ENCODE measurements around the gene THOP1.
A peak's percentile ranks its signal among the peaks of the same experiment; 100 is the strongest.

THOP1 gene

DNA sequence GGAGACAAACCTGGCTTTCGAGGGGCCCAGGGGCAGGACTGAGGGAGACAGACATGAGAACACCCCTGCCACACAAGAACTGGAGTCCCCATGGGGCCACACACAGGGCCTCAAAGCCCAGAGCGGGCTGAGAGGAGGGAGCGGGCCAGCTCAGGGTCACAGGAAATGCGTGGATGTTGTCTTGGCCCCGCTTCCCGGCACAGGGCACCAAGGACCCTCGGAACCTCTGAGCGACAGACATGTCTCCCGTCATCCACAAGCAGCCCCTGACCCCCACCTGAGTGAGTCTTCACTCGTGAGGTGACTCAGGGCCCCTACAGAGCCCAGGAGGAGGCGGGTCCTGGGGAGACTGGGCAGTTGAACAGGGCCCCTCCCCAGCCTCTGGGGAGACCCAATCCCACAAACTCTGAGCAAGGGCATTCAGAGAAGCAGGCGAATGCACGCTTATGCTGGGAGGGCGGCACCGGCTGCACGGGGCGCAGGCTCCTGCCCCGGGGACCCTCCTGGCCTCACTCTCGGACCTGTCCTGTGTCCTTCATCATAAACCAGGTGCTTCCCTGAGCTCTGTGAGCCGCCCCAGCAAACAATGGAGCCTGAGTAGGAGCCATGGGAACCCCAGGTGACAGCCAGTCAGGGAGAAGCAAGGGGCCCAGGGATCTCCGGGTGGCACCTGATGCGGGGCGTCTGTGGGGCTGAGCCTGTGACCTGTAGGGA lies 22.4 kb upstream of the THOP1 start:
- DNase-seq = no peak

GRCh38 chr19:2763687-2764086 lies 21.6 kb upstream of the THOP1 start:
- no peak for DNase-seq

- no peak for DNase-seq
Observed at GRCh38 chr19:2764945-2765344, 20.4 kb upstream of the THOP1 start.

DNA sequence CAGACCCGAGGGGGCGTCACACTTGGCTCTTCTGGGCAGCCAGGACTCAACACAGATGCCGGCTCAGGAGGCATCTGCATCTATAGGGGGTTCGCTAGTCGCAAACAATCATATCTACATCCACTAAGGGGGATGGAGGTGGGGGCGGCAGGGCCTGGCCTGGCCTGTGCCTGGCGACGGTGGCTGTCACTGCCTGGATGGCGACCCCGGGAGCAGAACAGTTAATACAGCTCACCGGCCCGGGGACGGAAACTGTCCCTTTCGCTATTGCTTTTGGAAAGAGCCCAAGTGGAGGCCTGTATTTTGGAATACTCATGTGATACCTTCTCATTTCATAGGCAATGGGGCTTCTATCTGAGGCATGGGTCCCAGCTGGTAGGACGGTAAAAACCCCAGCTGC lies 19.9 kb upstream of the THOP1 start:
- DNase-seq = no peak

- no peak for DNase-seq
Observed at GRCh38 chr19:2766594-2767372, 18.5 kb upstream of the THOP1 start.

DNA sequence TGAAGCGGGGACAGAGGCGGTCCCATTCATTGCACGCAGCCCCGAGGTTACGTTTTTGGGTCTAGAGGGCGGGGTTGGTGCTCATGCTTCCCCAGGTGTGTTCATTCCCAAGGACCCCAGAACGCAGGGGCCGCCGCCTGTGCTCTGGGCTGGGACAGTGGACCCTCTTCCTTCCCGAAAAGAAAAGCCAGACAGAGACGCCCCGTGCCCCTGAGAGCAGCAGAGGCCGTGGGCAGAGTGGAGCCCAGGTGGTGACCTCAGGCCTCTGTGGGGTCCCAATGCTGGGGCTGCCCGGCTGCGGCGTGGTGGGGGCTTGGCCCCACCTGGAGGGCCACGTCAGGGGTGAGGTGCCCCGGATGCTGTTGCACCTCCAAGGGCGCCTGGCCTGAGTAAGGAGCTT lies 17.6 kb upstream of the THOP1 start:
- no peak for DNase-seq

DNA sequence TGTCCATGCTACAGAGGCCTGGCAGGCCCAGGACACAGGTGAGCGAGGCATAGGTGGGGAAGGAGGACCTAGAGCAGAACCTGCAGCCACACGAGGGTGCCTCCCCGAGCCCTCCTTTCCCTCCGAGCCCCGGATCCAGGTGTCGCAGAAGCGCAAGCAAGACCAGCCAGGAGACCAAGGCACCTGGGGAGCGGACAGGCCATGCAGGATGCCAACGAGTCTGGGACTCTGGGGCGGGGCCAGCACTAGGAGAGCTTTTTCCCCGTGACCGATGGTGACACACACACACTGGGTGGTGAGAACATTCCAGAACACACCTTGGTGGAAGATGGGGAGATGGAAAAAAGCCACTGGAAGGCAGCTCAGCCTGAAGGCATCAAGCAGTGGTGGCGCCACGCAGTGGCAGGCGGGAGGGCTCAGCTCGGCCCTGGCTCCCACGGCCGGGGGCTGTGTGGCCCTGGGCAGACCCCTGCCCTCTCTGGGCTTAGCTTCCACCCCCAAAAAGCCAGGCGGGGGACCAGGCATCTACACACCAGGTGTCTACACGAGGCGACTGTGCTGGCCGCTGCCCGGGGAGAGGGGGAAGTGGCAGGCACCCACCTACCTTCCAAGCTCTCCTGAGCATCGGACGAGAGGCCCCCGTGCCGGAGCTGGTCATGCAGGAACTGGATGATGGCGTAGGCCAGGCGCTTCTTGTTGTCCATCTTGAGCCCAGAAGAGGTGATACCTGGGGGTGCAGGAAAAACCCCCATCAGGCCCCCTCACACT lies 16.8 kb upstream of the THOP1 start:
- DNase-seq = no peak

- DNase-seq = no peak
Observed at GRCh38 chr19:2769218-2769617, 16.1 kb upstream of the THOP1 start.

DNA sequence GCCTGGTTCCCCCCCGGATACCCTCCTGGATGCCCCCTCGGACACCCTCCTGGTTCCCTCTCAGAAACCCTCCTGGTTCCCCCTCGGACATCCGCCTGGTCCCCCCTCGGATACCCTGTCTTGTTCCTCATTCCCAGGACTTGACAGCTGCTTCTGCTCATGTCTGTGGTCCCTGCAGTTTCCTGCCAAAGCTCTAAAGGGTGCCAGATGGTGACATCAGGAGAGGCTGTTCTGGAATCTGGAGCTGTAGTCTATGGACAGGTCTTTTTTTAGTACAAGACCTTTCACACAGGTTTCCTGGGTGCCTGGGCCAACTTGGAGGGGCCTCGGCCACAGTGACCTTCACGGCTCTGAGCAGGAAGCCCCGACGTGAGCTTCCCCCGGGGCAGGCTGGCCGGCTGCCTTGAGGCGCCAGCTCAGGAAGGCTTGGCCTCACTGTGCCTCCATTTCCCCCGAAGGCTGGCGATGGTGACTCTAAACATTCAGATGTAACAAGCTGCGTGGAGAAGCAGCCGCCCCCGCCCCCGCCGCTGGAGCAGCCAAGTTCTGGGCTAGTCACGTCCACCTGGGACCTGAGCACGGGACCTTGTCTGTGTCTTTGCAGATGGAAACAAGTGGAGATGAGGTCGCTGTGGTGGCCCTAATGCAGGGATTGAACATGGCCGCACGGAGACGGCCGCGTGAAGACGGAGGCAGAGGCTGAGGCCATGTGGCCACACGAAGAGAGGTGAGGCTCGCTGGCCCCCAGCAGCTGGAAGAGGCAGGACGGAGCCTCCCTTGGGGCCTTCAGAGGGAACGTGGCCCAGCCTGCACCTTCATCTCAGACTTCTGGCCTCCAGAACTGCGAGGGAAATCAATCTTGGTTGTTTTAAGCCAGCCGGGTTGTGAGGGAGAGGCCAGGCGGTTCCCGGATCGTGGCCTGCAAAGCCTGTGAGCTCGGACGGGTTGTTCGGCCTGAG lies 15.0 kb upstream of the THOP1 start:
- DNase-seq = no peak

DNA sequence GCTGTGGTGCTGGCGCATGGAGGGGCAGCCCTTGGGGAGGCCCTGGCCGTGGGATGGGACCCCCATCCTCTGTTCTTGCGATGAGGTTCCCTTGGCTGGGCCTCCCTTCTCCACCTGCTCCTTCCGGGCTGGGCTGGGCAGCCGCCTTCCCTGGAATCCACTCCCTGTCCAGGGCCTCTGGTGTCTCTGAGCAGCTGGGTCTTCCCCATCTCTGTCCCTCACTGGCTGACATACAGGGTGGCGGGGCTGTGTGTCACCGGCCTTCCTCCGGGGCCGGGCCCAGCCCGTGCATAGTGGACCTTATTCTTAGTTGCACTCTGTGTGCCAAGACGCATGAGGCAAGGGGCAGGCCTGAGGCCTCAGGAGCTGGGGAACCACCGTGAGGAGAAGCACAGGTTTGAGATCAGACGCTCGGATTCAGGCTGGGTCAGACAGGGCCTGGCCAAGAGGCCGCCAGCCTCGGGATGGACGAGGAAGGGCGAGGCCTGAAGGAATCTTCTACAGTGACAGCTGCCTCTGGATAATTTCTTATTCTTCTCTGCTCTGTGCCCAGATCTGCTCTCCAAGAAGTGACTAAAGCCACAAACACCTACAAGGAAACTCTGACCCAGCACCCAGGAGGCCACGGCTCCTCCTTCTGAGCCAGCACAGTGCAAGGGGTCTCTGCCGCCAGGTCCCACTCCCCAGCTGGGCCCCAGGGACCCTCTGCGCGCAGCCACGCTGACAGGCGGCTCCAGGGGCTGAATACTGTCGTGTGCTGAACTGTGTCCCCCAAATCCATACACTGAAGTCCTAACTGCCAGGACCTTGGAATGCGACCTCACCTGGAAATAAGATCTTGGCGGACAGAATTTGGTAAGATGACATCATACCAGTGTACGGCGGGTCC lies 13.3 kb upstream of the THOP1 start:
- DNase-seq = no peak

GRCh38 chr19:2774083-2774679 lies 11.1 kb upstream of the THOP1 start:
- no peak for DNase-seq

DNA sequence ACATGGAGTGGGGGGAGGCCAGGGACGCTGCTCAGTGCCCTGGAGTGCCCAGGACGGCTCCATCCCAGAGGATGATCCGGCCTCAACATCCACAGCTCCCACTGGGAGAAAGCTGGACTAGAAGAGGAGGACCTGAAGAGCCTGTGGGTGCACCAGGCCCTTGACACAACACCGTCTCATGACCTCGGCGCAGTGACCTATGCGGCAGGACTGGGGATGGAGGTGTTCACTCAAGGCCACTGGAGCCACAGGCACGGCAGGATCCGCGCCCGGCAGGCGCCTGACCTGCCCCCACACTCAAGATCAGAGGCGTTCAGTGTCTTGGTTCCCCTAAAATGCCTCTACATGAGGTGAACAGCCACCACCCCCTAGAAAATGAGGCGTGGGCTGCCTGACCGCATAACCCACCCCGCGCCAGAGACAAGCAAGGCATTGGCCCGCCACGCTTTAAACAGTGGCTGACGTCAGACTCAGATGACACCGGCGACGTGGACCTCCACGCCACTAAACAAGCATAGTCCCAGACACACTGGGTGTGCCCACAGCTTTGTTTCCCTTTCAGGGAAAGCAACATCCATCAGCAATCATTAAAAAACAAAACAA lies 10.2 kb upstream of the THOP1 start:
- no peak for DNase-seq

DNA sequence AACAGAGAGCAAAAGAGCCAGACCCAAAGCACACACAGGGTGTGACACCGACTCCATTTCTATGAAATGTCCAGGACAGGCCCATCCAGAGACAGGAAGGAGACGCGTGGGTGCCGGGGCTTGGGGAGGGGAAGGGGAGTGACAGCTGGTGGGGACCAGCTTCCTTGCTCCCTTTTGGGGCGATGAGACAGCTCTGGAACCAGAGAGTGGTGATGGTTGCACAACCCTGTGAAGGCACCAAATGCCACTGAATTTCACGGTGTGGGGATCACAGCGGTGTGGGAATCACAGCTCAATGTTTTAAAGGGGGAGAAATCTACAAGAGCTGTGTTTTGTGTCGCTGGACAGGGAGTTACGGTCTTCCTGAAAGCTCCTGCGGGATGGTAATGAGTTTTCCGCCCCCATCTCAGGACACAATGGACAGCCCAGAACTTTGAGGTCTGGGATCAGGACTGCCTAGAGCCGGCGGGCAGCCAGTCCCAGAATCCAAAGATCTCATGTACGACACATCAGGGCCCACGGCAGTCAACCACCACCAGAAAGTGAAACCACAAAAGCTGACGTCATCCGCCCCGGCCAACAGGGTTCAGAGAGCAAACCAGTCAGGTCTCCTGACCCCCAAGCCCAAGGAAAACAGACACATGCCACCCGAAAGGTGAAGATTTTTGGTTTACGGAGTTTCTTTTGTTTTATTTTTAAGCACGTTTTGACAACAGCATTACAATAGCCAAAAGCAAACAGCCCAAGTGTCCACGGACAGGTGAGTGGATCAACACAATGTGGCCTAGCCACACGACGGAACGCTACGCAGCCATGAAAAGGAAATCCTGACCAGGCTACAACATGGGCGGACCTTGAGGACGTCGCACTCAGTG lies 9.5 kb upstream of the THOP1 start:
- DNase-seq = peak; percentile 33

DNA sequence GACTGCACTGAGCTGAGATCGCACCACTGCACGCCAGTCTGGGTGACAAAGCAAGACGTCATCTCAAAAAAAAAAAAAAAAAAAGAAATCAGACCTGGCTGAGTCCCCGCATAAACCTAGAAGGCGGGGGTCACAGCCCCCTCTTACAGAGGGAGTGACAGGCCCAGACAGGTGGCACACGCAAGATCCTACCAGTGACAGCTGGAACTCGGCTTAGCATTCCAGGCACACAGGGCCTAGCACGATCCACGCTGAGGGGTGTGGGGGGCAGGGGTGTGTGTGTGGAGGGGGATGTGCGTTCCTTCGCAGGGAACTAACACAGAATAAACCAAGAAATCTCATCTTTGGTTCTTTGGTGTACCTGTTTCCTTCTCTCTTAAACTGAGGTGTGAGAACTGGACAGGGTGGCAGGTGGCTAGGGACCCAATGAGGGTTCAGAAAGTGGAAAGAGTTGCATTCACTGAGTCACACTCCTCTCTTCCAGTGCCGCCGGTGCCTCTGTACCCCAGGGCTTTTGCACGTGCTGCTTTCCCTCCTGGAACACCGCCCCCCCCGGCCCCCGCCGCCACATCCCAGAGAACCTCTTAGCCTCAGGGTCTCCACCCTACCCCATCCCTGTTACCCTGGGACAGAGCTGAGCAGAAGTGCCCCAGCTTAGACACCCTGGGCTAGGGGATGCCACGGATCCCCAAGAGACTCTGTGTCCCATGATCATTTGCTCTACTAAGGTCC lies 7.2 kb upstream of the THOP1 start:
- no peak for DNase-seq

DNA sequence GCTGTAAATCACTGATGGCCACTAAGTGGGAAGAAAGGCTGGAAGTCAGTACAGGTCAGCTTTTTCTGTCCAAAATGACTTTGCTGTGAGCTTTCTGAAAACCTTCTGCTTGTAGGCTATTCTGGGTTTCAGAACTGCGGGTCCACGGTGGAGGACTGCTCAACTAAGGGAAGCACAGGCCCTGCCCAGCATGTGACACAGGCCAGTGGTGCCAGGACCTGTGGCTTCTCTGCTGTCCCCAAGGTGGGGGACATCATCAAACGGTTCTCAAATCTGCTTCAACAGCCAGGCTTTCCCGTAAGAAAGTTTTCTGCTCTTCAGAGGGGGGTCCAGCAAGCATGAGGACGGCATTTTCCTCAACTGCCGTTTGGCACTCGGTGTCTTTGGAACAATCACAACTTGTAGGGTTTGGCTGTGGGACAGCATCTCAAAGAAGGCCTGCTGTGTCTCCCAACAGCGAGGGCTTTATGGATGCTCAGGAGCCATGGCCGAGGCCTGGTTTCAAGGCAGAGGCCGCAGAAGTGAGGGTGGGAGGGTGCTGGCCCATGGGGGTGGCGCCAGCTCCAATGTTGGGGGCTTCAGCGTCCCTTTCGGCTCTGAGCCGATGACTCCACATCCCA lies 6.1 kb upstream of the THOP1 start:
- DNase-seq = no peak

- no peak for DNase-seq
Observed at GRCh38 chr19:2780284-2780683, 5.0 kb upstream of the THOP1 start.

DNA sequence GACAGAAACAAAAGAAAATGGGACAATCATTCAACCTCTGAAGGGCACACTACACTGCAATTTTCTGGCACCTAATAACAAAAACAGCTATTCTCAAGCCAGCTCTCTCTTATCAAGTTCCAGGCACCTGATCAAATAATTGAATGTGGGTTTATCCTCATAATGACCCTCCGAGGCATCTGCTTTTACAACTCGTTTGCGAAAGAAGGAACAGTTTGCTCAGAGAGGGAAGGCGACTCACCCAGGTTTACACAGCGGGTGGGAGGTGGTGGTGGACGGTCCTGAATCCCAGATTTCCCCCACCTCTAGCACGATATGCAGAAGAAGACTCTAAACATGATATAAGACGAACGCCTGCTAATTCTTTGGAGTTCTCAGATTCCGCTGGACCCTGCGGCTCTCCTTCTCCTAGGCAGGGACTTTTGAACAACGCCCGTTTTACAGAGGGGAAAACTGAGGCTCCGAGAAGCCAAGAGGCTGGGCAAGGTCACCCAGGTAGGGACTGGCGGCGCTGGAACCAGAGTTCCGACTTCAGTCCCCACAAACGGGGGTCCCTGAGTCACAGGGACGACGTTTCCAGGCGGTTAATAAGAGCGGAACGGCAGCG lies 2.9 kb upstream of the THOP1 start:
- no peak for DNase-seq
